ENCODE results near the gene CACNA1D.

DNA sequence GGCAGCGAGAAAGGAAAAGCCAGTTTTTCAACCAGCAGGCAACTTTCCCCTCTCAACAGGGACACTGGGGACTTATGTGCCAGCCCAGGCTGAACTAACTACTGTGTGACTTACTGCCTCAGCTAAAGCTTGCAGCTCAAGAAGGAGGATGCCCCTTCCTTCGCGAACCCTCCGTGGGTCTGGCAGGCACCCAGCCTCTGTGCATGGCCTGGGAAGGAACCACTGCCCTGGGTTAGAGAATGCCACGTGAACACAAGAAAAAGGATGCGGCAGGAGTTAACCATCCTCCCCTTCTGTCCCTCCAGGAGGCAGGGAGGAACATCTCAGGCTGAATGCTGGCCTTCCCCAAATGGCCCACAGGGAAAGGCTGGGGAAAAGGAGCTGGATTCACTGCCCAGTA, 322.8 kb downstream of the CACNA1D start:
- no peak for TF ChIP-seq GATA2 (IDR thresholded peaks at IDR 0.05; ENCODE audit: low read depth, low read length)
- no peak for TF ChIP-seq GATA3 (IDR thresholded peaks at IDR 0.05; ENCODE audit: low read depth, low read length)

Measured in SH-SY5Y (cell line).